Daoy (cell line): ENCODE data around the gene CCNYL1. TPM values are rescaled to one million over a fixed set of nuclear protein-coding genes. Genes with fewer than 3 reads are reported as not detected.
"Not testable (repeated sequence)": the region's sequence is repeated elsewhere in the genome, so short reads cannot be mapped to it uniquely, and the experiment has no call there.

ENCODE experiments used
- DNase-seq: peaks from one replicate; pipeline ENCODE4 v3.0.0-alpha.2; 2015; ENCODE audit warnings: low read depth
- total RNA-seq: library from RNA; depleted of rRNA; stranded (reverse); fragments of >200 nt; shearing (Covaris generic); gene quantifications from 2 replicates; pipeline ENCODE4 v1.2.3, GENCODE V29; 2014

The CCNYL1 gene
- total RNA-seq, 1 experiment from 2014 or later, result 3.6 TPM

GRCh38 chr2:207734636-207735512, 23.4 kb downstream of the CCNYL1 start:
- DNase-seq, result no peak

- not testable (repeated sequence) for DNase-seq
Observed at GRCh38 chr2:207735513-207735859, 24.0 kb downstream of the CCNYL1 start.

- DNase-seq, result no peak
Observed at GRCh38 chr2:207743514-207743913, 32.1 kb downstream of the CCNYL1 start.

GRCh38 chr2:207744050-207744449, 32.6 kb downstream of the CCNYL1 start:
- no peak for DNase-seq

GRCh38 chr2:207744451-207744850, 33.0 kb downstream of the CCNYL1 start:
- no peak for DNase-seq

GRCh38 chr2:207746131-207746530, 34.7 kb downstream of the CCNYL1 start:
- peak; percentile 65 for DNase-seq

GRCh38 chr2:207747653-207748560, 36.5 kb downstream of the CCNYL1 start:
- no peak for DNase-seq

GRCh38 chr2:207748993-207749392, 37.6 kb downstream of the CCNYL1 start:
- DNase-seq, result no peak

- no peak for DNase-seq
Observed at GRCh38 chr2:207749873-207750272, 38.4 kb downstream of the CCNYL1 start.

- no peak for DNase-seq
Observed at GRCh38 chr2:207750345-207750744, 38.9 kb downstream of the CCNYL1 start.

- DNase-seq, result no peak
Observed at GRCh38 chr2:207750876-207751275, 39.4 kb downstream of the CCNYL1 start.

GRCh38 chr2:207753688-207754087, 42.2 kb downstream of the CCNYL1 start:
- DNase-seq, result not testable (repeated sequence)

- DNase-seq, result no peak
Observed at GRCh38 chr2:207754498-207755383, 43.3 kb downstream of the CCNYL1 start.

GRCh38 chr2:207758025-207758424, 46.6 kb downstream of the CCNYL1 start:
- DNase-seq, result no peak

- no peak for DNase-seq
Observed at GRCh38 chr2:207759890-207760289, 48.5 kb downstream of the CCNYL1 start.

GRCh38 chr2:207760453-207760852, 49.0 kb downstream of the CCNYL1 start:
- DNase-seq, result no peak

- not testable (repeated sequence) for DNase-seq
Observed at GRCh38 chr2:207761426-207761825, 50.0 kb downstream of the CCNYL1 start.

GRCh38 chr2:207762146-207762545, 50.7 kb downstream of the CCNYL1 start:
- no peak for DNase-seq

GRCh38 chr2:207763303-207763917, 52.0 kb downstream of the CCNYL1 start:
- DNase-seq, result no peak

- no peak for DNase-seq
Observed at GRCh38 chr2:207764096-207764630, 52.7 kb downstream of the CCNYL1 start.

- no peak for DNase-seq
Observed at GRCh38 chr2:207765547-207765946, 54.1 kb downstream of the CCNYL1 start.
